Thymus (tissue), 11 donors: ENCODE results near the gene STK32C. TPM values are rescaled to one million over a fixed set of nuclear protein-coding genes. Genes with fewer than 3 reads are reported as not detected.

Experiments
- DNase-seq, 9 donors: peaks; one replicate each; pipeline ENCODE4 v3.0.0-alpha.2; 2013; ENCODE audit warnings: low spot score in 9 of 9, low read depth in 6 of 9, missing footprints in 1 of 9
- H3K27ac ChIP-seq, 2 donors: one replicate each; pipeline ENCODE4 v1.5.1; 2013; ENCODE audit warnings: control low read depth in 1 of 2, low read depth in 1 of 2, low read length in 1 of 2, mild to moderate bottlenecking in 1 of 2, moderate library complexity in 1 of 2
- H3K27me3 ChIP-seq, 2 donors: one replicate each; pipeline ENCODE4 v1.5.1; 2013; ENCODE audit warnings: low read length in 1 of 2; ENCODE audit not compliant: control insufficient read depth in 2 of 2, insufficient read depth in 1 of 2
- H3K36me3 ChIP-seq, 2 donors: one replicate each; pipeline ENCODE4 v1.5.1; 2013; ENCODE audit warnings: low read length in 1 of 2, mild to moderate bottlenecking in 1 of 2, moderate library complexity in 1 of 2; ENCODE audit not compliant: control insufficient read depth in 2 of 2, insufficient read depth in 2 of 2
- H3K4me1 ChIP-seq, 2 donors: one replicate each; pipeline ENCODE4 v1.5.1; 2013; ENCODE audit warnings: low read length in 2 of 2; ENCODE audit not compliant: control insufficient read depth in 2 of 2, insufficient read depth in 2 of 2
- H3K4me3 ChIP-seq, 2 donors: one replicate each; pipeline ENCODE4 v1.5.1; 2013; ENCODE audit warnings: low read length in 2 of 2, control low read depth in 1 of 2, mild to moderate bottlenecking in 1 of 2
- H3K9me3 ChIP-seq, 2 donors: one replicate each; pipeline ENCODE4 v1.5.1; 2013; ENCODE audit warnings: low read length in 1 of 2, mild to moderate bottlenecking in 1 of 2; ENCODE audit not compliant: control insufficient read depth in 2 of 2, insufficient read depth in 1 of 2
- WGBS: extraction: QIAGEN DNeasy Blood & Tissue Kit; methylation state at CpG from one replicate; pipeline ENCODE4 v1.1.7; 2013; 5-methylcytosine and 5-hydroxymethylcytosine counted together
- polyA plus RNA-seq: library from polyadenylated mRNA; stranded (reverse); fragments of 200-250 nt; gene quantifications from one replicate; pipeline ENCODE4 v1.2.3, GENCODE V29; 2013
- total RNA-seq: library from RNA; stranded (reverse); fragments of 120-200 nt; gene quantifications from one replicate; pipeline ENCODE4 v1.2.4, GENCODE V29; 2013
- donor health status: healthy.

STK32C gene
- total and polyA plus RNA-seq, 2 donors, result 18.2 to 18.7 TPM

GRCh38 chr10:132199854-132200311, 107.9 kb downstream of the STK32C start:
- Histone ChIP-seq H3K9me3 (no peaks in the 10 kb centered on the region), H3K27me3 (no peaks in the 10 kb centered on the region), H3K27ac (no peak overlapping the region), H3K4me3 (no peak overlapping the region), H3K36me3 (no peaks in the 10 kb centered on the region), H3K4me1 (no peaks in the 10 kb centered on the region)
- no peak for DNase-seq
- WGBS, result 89% methylated on average over 16 of the region's 16 CpGs

- no peaks in the 10 kb centered on the region for H3K9me3 ChIP-seq
Observed at GRCh38 chr10:132199268-132199853, 108.4 kb downstream of the STK32C start.

GRCh38 chr10:132198381-132199181, 109.2 kb downstream of the STK32C start:
- Histone ChIP-seq H3K4me1 (no peaks in the 10 kb centered on the region), H3K27ac (no peak overlapping the region), H3K36me3 (no peaks in the 10 kb centered on the region), H3K4me3 (no peak overlapping the region), H3K9me3 (no peaks in the 10 kb centered on the region), H3K27me3 (no peaks in the 10 kb centered on the region)
- DNase-seq, result no peak
- 94% methylated on average over 35 of the region's 35 CpGs for WGBS

More at GRCh38 chr10:132199268-132199853, 108.4 kb downstream of the STK32C start:
- Histone ChIP-seq H3K4me3 (no peak overlapping the region), H3K36me3 (no peaks in the 10 kb centered on the region), H3K27ac (no peak overlapping the region), H3K27me3 (no peaks in the 10 kb centered on the region), H3K4me1 (no peaks in the 10 kb centered on the region)
- DNase-seq, result no peak
- WGBS, result 79% methylated on average over 11 of the region's 11 CpGs

GRCh38 chr10:132198068-132198370, 109.7 kb downstream of the STK32C start:
- Histone ChIP-seq H3K4me1 (no peaks in the 10 kb centered on the region), H3K9me3 (no peaks in the 10 kb centered on the region), H3K27me3 (no peaks in the 10 kb centered on the region), H3K36me3 (no peaks in the 10 kb centered on the region), H3K27ac (no peak overlapping the region), H3K4me3 (no peak overlapping the region)
- DNase-seq, result no peak
- WGBS, result 93% methylated on average over 3 of the region's 3 CpGs

GRCh38 chr10:132197271-132198067, 110.3 kb downstream of the STK32C start:
- Histone ChIP-seq H3K27me3 (no peaks in the 10 kb centered on the region), H3K4me1 (no peaks in the 10 kb centered on the region), H3K4me3 (no peak overlapping the region), H3K27ac (no peak overlapping the region), H3K9me3 (no peaks in the 10 kb centered on the region), H3K36me3 (no peaks in the 10 kb centered on the region)
- no peak for DNase-seq
- WGBS, result 88% methylated on average over 25 of the region's 25 CpGs

- Histone ChIP-seq H3K36me3 (no peaks in the 10 kb centered on the region), H3K4me3 (no peak overlapping the region), H3K4me1 (no peaks in the 10 kb centered on the region), H3K9me3 (no peaks in the 10 kb centered on the region), H3K27ac (no peak overlapping the region), H3K27me3 (no peaks in the 10 kb centered on the region)
- DNase-seq, result no peak
- 90% methylated on average over 30 of the region's 30 CpGs for WGBS
Observed at GRCh38 chr10:132196178-132197113, 111.3 kb downstream of the STK32C start.

GRCh38 chr10:132195366-132196075, 112.2 kb downstream of the STK32C start:
- H3K9me3 ChIP-seq, result no peaks in the 10 kb centered on the region
- H3K4me3 ChIP-seq, result no peak overlapping the region
- WGBS, result 93% methylated on average over 13 of the region's 13 CpGs
- H3K4me1 ChIP-seq, result no peaks in the 10 kb centered on the region
- no peak for DNase-seq
- H3K36me3 ChIP-seq, result no peaks in the 10 kb centered on the region
- no peaks in the 10 kb centered on the region for H3K27me3 ChIP-seq
- no peak overlapping the region for H3K27ac ChIP-seq

GRCh38 chr10:132194726-132195125, 113.0 kb downstream of the STK32C start:
- Histone ChIP-seq H3K9me3 (no peaks in the 10 kb centered on the region), H3K27ac (no peak overlapping the region), H3K4me1 (no peaks in the 10 kb centered on the region), H3K4me3 (no peak overlapping the region), H3K27me3 (peaks cover 0 to 7% of the 10 kb centered on the region in 2 donors), H3K36me3 (no peaks in the 10 kb centered on the region)
- 98% methylated on average over 15 of the region's 15 CpGs for WGBS
- DNase-seq, result no peak
